ENCODE data around the gene KITLG.

KITLG gene

DNA sequence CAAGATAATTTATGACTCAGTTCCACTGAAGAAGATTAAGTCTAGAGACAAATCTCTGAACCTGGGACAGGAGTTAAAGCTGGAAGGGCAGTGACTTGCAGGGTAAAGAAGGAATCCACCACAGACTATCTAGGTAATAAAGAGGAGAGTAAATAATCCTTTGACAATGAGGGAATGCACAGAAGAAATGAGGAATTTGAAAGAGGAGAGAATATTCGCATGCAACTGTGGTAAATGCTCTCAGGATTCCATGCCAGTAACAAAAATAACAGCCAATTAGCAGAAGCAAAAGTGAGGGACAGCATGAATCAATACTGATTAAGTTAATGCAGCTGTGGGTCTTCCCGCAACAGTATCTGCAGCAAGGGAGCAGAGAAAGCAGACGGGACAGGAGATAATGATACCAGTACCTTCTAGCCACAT, 77.0 kb downstream of the KITLG start:
- TF ChIP-seq, protein P1, sequence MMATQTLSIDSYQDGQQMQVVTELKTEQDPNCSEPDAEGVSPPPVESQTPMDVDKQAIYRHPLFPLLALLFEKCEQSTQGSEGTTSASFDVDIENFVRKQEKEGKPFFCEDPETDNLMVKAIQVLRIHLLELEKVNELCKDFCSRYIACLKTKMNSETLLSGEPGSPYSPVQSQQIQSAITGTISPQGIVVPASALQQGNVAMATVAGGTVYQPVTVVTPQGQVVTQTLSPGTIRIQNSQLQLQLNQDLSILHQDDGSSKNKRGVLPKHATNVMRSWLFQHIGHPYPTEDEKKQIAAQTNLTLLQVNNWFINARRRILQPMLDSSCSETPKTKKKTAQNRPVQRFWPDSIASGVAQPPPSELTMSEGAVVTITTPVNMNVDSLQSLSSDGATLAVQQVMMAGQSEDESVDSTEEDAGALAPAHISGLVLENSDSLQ (IDR thresholded peaks at IDR 0.05) = no peak
- TF ChIP-seq FOXA1 (IDR thresholded peaks at IDR 0.05) (no peak), FOXK2 (IDR thresholded peaks at IDR 0.05) (no peak), HDGF (IDR thresholded peaks at IDR 0.05; ENCODE audit: borderline replicate concordance) (no peak), ELF4 (IDR thresholded peaks at IDR 0.05) (no peak), L3MBTL2 (conservative IDR thresholded peaks at IDR 0.05) (no peak), ARNT (IDR thresholded peaks at IDR 0.05) (no peak), FOXM1 (IDR thresholded peaks at IDR 0.05; ENCODE audit: borderline replicate concordance) (no peak), SP1 (IDR thresholded peaks at IDR 0.05) (no peak)

DNA sequence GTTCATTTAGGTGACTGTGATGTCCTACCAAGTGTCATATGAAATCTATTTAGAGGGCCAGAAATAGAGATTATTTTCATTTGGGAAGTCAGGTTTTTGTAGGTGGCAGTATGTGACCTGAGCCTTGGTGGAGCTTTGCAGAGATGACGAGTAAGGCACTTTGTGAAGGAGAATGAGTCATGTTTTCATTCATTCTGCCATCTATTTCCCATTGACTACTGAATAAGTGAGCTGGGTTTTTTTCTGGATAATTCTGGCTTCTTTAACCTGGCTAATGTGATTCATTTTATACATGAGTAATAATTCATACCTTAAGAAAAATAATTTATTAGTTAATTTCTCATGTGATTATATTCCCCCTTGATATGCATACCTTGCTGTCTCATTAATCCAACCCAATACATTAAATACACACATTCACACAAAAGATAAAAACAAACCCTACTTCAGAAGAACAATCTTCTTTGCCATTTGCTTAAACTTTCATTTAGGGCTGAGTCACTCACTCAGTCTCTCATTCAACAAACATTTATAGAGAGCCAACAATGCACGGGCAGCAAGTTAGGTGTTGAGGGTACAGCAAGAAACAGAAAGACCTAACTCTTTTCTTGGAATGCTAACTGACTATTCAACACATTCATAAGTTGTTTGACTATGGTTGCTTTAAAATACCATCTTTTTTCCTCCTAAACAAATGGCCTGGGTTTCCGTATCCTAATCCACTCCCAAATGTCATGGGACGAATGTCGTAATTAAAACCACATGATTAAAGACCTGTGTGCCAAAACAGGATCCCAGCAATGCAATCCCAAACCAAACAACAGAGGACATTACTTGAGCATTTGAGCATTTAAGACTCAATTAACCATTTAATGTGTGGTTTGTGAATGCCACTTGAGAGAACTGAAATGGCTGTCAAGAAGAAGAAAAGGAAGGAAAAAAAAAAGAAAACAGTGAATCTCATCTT, 78.0 kb downstream of the KITLG start:
- POLR2A ChIA-PET = no interaction called here
- CTCF ChIA-PET = no interaction called here
- no peak for DNase-seq (ENCODE audit: extremely low spot score)
- TF ChIP-seq TARDBP (IDR thresholded peaks at IDR 0.05) (no peak), CTBP1 (IDR thresholded peaks at IDR 0.05; ENCODE audit: borderline replicate concordance) (no peak), FOXA1 (IDR thresholded peaks at IDR 0.05) (no peak), BHLHE40 (IDR thresholded peaks at IDR 0.05; ENCODE audit: borderline replicate concordance) (no peak)

More for the DNA sequence above, 77.0 kb downstream of the KITLG start:
- no peak for DNase-seq (ENCODE audit: extremely low spot score)
- POLR2A ChIA-PET = no interaction called here
- CTCF ChIA-PET = no interaction called here

DNA sequence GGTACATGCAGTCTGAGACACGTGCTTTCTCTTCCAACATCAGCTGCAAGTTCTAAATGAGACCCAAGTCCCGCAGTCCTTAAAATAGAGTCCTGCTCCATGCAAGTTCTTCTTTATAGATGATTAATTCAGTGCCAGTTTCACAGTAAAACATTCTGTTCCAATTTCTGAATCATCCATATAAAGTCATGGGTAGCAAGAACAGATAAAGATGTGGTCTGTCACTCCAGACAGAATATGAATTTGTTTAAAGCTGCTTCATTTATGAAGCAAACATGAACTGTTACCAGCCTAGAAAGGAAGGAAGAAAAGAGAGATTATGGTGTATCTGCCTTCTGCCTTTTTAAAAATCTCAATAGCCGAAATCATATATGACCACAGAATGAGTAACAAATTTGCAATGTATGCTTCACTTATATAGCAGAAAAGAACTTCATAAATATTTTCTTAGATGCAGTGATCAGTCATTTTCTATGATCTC, 83.3 kb downstream of the KITLG start:
- TF ChIP-seq SP1 (IDR thresholded peaks at IDR 0.05) (no peak), SUZ12 (IDR thresholded peaks at IDR 0.05) (no peak)
- DNase-seq (ENCODE audit: extremely low spot score) = no peak
- CTCF ChIA-PET = interaction anchor here (1.0 kb wide), 1 partner anchor 19 kb away, joined by 3 read pairs; no protein-coding TSS in a partner anchor
- POLR2A ChIA-PET = no interaction called here

DNA sequence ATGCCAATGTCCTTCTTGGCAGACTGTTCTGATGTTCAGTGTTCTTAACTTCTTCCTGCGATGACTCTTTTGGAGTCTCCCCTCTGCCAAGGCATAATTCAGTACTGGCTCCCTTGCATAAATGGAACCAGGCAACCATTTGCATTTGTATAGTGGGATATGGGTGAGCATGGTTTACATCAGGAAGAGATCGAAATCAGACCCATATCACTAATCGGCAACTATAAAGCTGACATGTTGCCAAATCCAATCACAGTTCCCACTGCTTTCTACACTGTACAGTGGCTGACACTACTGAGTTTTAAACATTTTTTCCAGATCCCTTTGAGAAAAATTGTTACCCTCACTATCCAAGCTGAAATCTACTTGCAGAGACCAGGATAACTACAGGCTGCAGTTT, 83.8 kb downstream of the KITLG start:
- ChIA-PET CTCF (no interaction called here), POLR2A (no interaction called here)
- TF ChIP-seq HDGF (IDR thresholded peaks at IDR 0.05; ENCODE audit: borderline replicate concordance) = no peak
- no peak for TF ChIP-seq FOXK2 (IDR thresholded peaks at IDR 0.05)
- no peak for TF ChIP-seq FOXA1 (IDR thresholded peaks at IDR 0.05)
- TF ChIP-seq, protein P1 (IDR thresholded peaks at IDR 0.05) = no peak
- no peak for TF ChIP-seq NFRKB (IDR thresholded peaks at IDR 0.05)
- no peak for TF ChIP-seq FOXM1 (IDR thresholded peaks at IDR 0.05; ENCODE audit: borderline replicate concordance)
- TF ChIP-seq ZNF384 (IDR thresholded peaks at IDR 0.05) = no peak
- no peak for TF ChIP-seq L3MBTL2 (conservative IDR thresholded peaks at IDR 0.05)
- no peak for TF ChIP-seq LEF1 (IDR thresholded peaks at IDR 0.05; ENCODE audit: borderline replicate concordance)
- TF ChIP-seq ELF4 (IDR thresholded peaks at IDR 0.05) = no peak
- no peak for TF ChIP-seq BHLHE40 (IDR thresholded peaks at IDR 0.05; ENCODE audit: borderline replicate concordance)
- no peak for TF ChIP-seq TARDBP (IDR thresholded peaks at IDR 0.05)
- no peak for TF ChIP-seq CTBP1 (IDR thresholded peaks at IDR 0.05; ENCODE audit: borderline replicate concordance)
- no peak for TF ChIP-seq SUZ12 (IDR thresholded peaks at IDR 0.05)
- no peak for TF ChIP-seq SP1 (IDR thresholded peaks at IDR 0.05)
- no peak for TF ChIP-seq ARNT (IDR thresholded peaks at IDR 0.05)
- no peak for DNase-seq (ENCODE audit: extremely low spot score)

DNA sequence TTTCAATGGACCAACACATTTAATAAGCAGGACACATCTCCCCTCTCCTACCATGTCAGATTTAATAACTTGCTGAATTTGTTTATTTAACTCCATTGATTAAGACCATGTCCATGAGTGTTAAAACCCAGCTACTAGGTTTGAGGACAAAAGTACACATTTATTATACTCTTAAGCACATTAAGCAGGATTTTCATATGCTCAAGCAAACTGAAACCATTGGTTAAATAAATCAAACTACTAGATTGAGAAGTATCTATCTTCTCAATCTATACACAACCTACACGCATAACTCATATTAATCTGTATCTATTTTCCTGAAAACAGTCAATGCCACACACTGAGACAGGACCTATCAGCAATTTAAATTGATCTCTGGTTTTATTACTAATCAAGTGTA, 85.2 kb downstream of the KITLG start:
- CTCF ChIA-PET = no interaction called here
- TF ChIP-seq TARDBP (IDR thresholded peaks at IDR 0.05) = no peak
- TF ChIP-seq L3MBTL2 (conservative IDR thresholded peaks at IDR 0.05) = no peak
- no peak for TF ChIP-seq CTBP1 (IDR thresholded peaks at IDR 0.05; ENCODE audit: borderline replicate concordance)
- no peak for DNase-seq (ENCODE audit: extremely low spot score)
- POLR2A ChIA-PET = no interaction called here

DNA sequence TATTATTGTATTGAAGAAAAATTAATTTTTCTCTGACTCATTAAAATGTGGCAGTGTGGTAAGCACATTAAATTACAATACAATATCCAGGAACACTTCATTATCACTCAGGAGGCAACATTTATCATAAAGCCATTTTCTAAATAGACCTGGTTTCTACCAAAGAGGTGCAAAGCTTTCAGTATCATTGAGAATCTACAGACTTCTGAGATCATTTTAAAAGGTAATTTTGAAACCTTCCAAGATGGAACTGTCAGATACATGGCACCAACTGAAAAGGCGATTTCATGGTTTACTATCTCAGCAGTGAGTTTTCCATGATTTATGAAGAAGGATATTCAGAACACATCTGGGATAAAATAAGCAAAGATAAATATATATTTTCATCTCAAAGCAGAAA, 85.8 kb downstream of the KITLG start:
- DNase-seq (ENCODE audit: extremely low spot score) = no peak
- ChIA-PET POLR2A (no interaction called here), CTCF (no interaction called here)
- no peak for TF ChIP-seq L3MBTL2 (conservative IDR thresholded peaks at IDR 0.05)
- TF ChIP-seq TARDBP (IDR thresholded peaks at IDR 0.05) = no peak
- TF ChIP-seq SP1 (IDR thresholded peaks at IDR 0.05) = no peak
- TF ChIP-seq ARNT (IDR thresholded peaks at IDR 0.05) = no peak
- TF ChIP-seq FOXA1 (IDR thresholded peaks at IDR 0.05) = no peak
- TF ChIP-seq, protein P1 (IDR thresholded peaks at IDR 0.05) = no peak
- TF ChIP-seq ZNF384 (IDR thresholded peaks at IDR 0.05) = no peak
- TF ChIP-seq CTBP1 (IDR thresholded peaks at IDR 0.05; ENCODE audit: borderline replicate concordance) = no peak
- TF ChIP-seq SUZ12 (IDR thresholded peaks at IDR 0.05) = no peak
- no peak for TF ChIP-seq FOXM1 (IDR thresholded peaks at IDR 0.05; ENCODE audit: borderline replicate concordance)
- no peak for TF ChIP-seq FOXK2 (IDR thresholded peaks at IDR 0.05)
- TF ChIP-seq BHLHE40 (IDR thresholded peaks at IDR 0.05; ENCODE audit: borderline replicate concordance) = no peak

DNA sequence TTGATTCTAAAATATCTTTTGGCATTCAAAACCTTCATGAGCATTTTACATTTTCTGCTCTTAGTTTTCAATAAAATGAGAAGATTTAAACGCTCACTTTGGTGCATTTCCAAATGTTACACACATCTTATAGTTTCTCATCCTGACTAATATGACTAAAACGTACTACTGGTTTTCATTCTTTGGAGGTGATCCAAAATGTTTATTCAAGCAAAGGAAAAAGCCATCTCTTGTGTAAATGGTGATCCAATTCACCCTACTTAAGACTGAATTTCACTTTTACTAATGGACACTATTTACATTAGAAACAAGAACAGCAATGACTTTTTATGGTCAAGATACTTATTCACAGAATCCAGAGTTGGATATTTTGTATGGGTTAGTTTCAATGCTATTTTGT, 86.6 kb downstream of the KITLG start:
- ChIA-PET POLR2A (no interaction called here), CTCF (no interaction called here)
- TF ChIP-seq TARDBP (IDR thresholded peaks at IDR 0.05) = no peak
- DNase-seq (ENCODE audit: extremely low spot score) = no peak

Data from HEK293T (cell line).